Cerebellar cortex (tissue), 1 donor: Measurements from ENCODE around the gene TOPBP1.
"Not testable (repeated sequence)": the region's sequence is repeated elsewhere in the genome, so short reads cannot be mapped to it uniquely, and the experiment has no call there.

Source experiments
- DNase-seq: peaks from one replicate; pipeline ENCODE4 v3.0.0-alpha.2; 2015; ENCODE audit warnings: low spot score

TOPBP1 gene

GRCh38 chr3:133661454-133662277 lies at the start of gene TOPBP1:
Gene TOPBP1, minus strand, starts transcription at chr3:133661941. Its CDS starts 814 bp downstream, at chr3:133661127.
- peak; percentile 84 for DNase-seq

GRCh38 chr3:133711013-133711412 lies 49.3 kb upstream of the TOPBP1 start:
- no peak for DNase-seq

GRCh38 chr3:133709139-133709750 lies 47.5 kb upstream of the TOPBP1 start:
- no peak for DNase-seq

- DNase-seq: no peak
These were observed 44.3 kb upstream of the TOPBP1 start for GRCh38 chr3:133706033-133706432.

- DNase-seq: no peak
These were observed 42.2 kb upstream of the TOPBP1 start for GRCh38 chr3:133703915-133704314.

GRCh38 chr3:133701435-133702358 lies 40.0 kb upstream of the TOPBP1 start:
- DNase-seq: no peak

GRCh38 chr3:133700351-133700750 lies 38.6 kb upstream of the TOPBP1 start:
- DNase-seq: no peak

GRCh38 chr3:133699903-133700302 lies 38.2 kb upstream of the TOPBP1 start:
- no peak for DNase-seq

- DNase-seq: no peak
These were observed 37.7 kb upstream of the TOPBP1 start for GRCh38 chr3:133699467-133699866.

GRCh38 chr3:133697960-133698359 lies 36.2 kb upstream of the TOPBP1 start:
- no peak for DNase-seq

GRCh38 chr3:133695560-133696171 lies 33.9 kb upstream of the TOPBP1 start:
- DNase-seq: no peak

GRCh38 chr3:133694288-133695268 lies 32.8 kb upstream of the TOPBP1 start:
- DNase-seq: no peak

- DNase-seq: no peak
These were observed 32.1 kb upstream of the TOPBP1 start for GRCh38 chr3:133693821-133694220.

- DNase-seq: no peak
These were observed 31.0 kb upstream of the TOPBP1 start for GRCh38 chr3:133692759-133693158.

GRCh38 chr3:133691273-133692107 lies 29.7 kb upstream of the TOPBP1 start:
- no peak for DNase-seq

- DNase-seq: not testable (repeated sequence)
These were observed 16.3 kb upstream of the TOPBP1 start for GRCh38 chr3:133677993-133678392.

GRCh38 chr3:133676336-133677118 lies 14.8 kb upstream of the TOPBP1 start:
- DNase-seq: no peak

- no peak for DNase-seq
These were observed 14.0 kb upstream of the TOPBP1 start for GRCh38 chr3:133675631-133676335.
